Measurements from ENCODE around the gene MAP3K5.

Gene MAP3K5

GRCh38 chr6:136526196-136526930 lies 265.9 kb downstream of the MAP3K5 start:
- in situ Hi-C loops (cut with MboI; ENCODE audit: low pct_unique_long_range_greater_than_20kb, low sequenced_read_pairs, unreplicated experiment), result no loop called here
- no peak for DNase-seq (ENCODE audit: low spot score)
- TF ChIP-seq CTCF (IDR thresholded peaks at IDR 0.05; ENCODE audit: extremely low read depth, insufficient read depth, missing control alignments), result no peak

DNA sequence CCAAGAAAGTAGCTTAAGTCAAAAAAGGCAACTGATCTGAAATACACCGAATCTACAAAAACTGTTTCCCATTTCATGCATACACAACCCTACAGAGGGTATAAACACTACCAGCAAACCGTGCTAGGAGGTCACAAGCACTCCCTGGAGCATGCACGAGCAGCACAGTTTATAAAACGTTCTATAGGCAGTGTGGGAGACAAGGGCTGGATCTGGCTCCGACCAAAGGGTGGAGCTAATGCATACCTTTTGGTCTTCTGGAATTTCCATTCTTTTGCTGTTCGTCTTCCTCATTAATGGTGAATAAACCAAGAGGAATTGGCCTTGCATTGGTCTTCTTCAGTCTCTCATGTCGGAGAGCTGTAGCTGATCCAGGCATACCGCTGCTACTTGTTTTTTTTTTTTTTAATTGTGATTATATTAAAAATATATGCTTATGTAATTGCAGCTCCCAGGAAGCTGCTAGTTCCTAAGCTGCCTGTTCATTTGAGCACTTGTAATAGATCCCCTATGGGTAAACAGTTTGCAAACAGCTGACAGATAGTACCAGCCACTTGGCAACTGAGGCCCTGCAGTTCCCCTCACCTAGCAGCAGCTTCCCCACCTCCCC lies 266.6 kb downstream of the MAP3K5 start:
- no peak for TF ChIP-seq CTCF (IDR thresholded peaks at IDR 0.05; ENCODE audit: extremely low read depth, insufficient read depth, missing control alignments)
- no peak for DNase-seq (ENCODE audit: low spot score)
- in situ Hi-C loops (cut with MboI; ENCODE audit: low pct_unique_long_range_greater_than_20kb, low sequenced_read_pairs, unreplicated experiment), result no loop called here

DNA sequence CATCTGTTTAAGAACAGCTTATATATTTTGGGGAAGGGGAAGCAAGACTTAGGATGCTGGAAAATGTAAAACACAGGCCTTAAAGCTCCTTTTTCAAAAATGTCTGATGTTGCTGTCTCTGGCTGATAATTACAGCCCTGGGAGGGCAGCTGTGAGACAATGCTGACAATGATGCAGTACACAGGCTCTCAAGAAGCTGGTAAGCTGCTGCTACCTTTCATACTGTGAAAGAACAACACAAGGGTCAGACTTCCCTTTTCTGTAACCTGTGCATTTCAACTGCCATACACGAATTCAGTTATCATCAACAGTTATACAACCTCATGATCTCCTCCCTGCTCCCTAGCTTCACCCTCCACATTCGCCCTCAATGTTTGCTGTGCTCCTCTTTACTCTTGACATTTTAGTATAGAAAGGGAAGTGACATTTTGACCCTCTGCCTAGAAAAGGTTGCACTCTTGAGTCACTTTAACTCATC lies 267.3 kb downstream of the MAP3K5 start:
- no peak for TF ChIP-seq CTCF (IDR thresholded peaks at IDR 0.05; ENCODE audit: extremely low read depth, insufficient read depth, missing control alignments)
- in situ Hi-C loops (cut with MboI; ENCODE audit: low pct_unique_long_range_greater_than_20kb, low sequenced_read_pairs, unreplicated experiment), result no loop called here
- DNase-seq (ENCODE audit: low spot score), result no peak

DNA sequence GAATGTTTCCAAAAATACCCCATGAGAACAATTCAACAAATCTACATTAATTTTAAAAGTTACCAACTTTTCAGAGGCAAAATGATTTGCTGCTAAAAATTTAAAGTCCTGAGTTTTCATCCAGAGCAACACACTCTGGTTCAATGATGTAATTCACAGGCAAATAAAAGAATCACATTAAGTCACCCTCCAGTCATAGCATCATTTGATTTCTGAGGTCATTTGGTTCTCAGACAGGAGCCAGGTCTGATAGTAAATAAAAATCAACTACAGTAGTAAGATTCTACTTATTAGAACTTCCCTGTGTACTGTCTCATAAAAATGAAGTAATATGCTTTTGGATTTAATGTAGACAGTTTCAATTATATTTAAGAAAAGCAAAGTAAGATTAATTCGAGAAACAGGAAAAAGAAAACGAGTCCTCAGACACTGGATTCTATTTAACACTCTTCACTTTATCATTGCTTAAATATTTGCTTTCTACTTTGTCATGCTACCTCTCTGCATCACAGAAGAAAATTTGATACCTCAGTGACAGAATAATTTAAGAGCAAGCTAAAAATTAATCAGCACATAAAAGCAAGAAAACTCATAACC lies 267.8 kb downstream of the MAP3K5 start:
- in situ Hi-C loops (cut with MboI; ENCODE audit: low pct_unique_long_range_greater_than_20kb, low sequenced_read_pairs, unreplicated experiment), result no loop called here
- no peak for TF ChIP-seq CTCF (IDR thresholded peaks at IDR 0.05; ENCODE audit: extremely low read depth, insufficient read depth, missing control alignments)
- DNase-seq (ENCODE audit: low spot score), result no peak

DNA sequence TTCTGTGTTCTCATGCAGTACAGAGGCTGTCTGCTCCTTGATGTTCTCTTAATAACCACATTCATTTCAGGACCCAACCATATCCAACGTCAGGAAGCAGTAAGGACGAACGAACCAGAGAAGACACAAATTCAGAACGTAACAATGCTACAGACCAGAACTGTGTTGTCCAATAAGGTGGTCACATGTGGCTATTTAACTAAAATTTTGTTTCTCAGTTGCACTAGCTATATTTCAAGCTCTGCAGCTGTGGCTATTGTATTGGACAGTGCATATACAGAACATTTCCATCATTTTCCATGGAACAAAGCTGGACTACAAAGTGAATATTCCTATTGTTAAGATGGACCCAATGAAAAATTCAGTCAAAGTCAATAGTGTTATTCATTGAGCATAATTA lies 269.1 kb downstream of the MAP3K5 start:
- in situ Hi-C loops (cut with MboI; ENCODE audit: low pct_unique_long_range_greater_than_20kb, low sequenced_read_pairs, unreplicated experiment), result no loop called here

DNA sequence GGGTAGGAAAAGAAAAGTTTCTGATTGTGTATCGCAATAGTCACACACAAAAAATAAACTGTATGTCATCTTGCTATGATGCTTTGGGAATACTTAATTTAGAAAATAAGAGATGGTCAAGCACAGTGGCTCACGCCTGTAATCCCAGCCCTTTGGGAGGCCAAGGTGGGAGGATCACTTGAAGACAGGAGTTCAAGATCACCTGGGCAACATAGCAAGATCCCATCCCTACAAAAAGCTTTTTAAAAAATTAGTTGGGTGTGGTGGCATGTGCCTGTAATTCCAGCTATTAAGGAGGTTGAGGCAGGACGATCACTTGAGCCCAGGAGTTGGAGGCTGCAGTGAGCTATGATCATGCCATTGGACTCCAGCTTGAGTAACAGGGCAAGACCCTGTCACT lies 269.6 kb downstream of the MAP3K5 start:
- TF ChIP-seq CTCF (IDR thresholded peaks at IDR 0.05; ENCODE audit: extremely low read depth, insufficient read depth, missing control alignments), result no peak
- in situ Hi-C loops (cut with MboI; ENCODE audit: low pct_unique_long_range_greater_than_20kb, low sequenced_read_pairs, unreplicated experiment), result no loop called here
- DNase-seq (ENCODE audit: low spot score), result no peak

More for the DNA sequence above, 269.1 kb downstream of the MAP3K5 start:
- no peak for TF ChIP-seq CTCF (IDR thresholded peaks at IDR 0.05; ENCODE audit: extremely low read depth, insufficient read depth, missing control alignments)
- no peak for DNase-seq (ENCODE audit: low spot score)
